Mucosa of gallbladder (tissue), 1 donor: ENCODE results near the gene PCNP. TPM values are rescaled to one million over a fixed set of nuclear protein-coding genes. Genes with fewer than 3 reads are reported as not detected.
"Not testable (repeated sequence)": the region's sequence is repeated elsewhere in the genome, so short reads cannot be mapped to it uniquely, and the experiment has no call there.

Source experiments
- DNase-seq: peaks from one replicate; pipeline ENCODE4 v3.0.0-alpha.2; 2020; ENCODE audit warnings: low spot score
- total RNA-seq: library from RNA; stranded (reverse); gene quantifications from one replicate; pipeline ENCODE4 v1.2.1, GENCODE V29; 2021
- donor health status: DM: no; HTN: no; CAD: no.

PCNP gene
- total RNA-seq, 1 donor from 2014 or later, result 139 TPM

DNA sequence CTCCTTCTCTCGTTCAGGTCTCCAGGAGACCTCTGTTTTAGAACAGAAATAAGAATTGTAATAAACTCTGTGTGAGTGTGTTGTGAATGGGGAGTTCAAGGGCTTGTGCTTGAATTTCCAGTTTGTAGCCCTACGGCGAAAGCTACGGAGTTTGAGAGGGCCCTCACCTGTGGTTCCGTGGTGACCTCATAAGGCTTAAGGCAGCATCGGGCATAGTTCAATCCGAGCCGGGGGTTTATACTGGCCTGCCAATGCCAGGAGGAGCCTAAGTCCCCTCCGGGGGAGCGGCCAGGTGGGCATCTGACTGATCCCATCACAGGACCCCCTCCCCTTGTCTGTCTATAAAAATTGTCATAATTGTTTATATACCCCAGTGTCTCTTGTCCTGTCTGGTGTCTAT, 59.2 kb downstream of the PCNP start:
- DNase-seq, result no peak

DNA sequence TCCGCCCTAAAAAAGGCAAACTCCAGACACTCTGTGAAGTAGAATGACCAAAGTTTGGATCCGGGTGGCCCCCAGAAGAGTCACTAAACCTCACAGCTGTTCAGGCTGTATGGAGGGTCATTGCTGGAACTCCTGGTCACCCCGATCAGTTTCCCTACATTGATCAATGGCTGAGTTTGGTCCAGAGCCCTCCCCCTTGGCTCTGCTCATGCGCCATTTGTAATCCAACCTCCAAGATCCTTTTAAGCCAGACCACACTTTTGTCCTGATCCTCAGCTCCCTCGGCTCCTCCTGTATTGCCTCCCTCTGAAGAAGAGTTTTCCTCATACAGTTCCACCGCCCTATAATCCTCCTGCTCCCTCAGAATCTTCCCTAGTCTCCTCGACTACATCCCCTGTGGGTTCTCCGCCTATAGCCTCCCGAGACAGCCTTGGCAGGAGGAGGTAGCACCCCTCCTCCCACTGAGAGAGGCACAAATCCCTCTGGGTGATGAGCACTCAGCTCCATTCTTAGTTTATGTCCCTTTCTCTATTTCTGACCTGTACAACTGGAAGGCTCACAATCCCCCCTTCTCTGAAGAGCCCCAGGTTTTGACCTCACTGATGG, 60.7 kb downstream of the PCNP start:
- no peak for DNase-seq

DNA sequence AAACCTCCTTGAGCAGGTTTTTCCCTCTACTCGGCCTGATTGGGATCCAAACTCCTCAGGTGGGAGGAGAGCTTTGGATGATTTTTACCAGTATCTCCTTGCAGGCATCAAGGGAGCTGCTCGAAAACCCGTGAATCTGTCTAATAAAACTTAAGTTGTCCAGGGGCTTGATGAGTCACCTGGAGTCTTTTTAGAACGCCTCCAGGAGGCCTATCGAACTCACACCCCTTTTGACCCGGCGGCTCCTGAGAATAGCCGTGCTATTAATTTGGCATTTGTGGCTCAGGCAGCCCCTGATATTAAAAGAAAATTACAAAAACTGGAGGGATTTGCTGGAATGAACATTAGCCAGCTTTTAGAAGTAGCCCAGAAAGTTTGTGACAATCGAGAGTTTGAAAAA, 61.4 kb downstream of the PCNP start:
- no peak for DNase-seq

DNA sequence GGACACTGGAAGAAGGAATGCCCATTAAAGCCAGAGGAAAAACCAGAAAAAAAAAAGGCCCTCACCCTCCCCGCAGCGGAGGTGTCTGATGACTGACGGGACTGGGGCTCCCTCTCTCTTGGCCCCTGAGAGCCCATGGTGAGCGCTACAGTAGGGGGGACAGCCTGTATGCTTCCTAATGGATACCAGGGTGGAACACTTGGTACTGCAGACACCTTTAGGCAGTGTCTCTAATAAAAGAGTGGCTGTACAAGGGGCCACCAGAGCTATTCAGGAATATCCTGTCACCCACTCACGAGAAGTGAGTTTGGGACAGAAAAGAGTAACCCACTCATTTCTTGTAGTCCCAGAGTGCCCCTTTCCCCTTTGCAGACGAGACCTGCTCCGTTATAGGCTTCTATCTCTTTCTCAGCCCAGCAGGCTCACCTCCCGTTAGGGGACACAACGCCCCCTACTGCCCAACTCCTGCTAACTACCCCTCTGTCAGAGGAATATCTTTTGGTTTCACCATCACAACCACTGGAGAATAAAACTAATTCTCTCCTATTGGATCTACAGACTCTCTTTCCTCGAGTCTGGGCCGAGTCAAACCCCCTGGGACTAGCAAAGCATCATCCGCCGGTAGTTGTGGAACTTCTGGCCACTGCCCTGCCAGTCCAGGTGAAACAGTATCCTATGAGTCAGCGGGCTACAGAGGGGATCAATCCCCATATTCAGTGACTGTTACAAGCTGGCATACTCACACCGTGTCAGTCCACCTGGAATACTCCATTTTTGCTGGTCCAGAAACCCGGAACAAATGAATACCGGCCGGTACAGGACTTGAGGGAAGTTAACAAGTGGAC, 62.2 kb downstream of the PCNP start:
- peak; percentile 33 for DNase-seq

DNA sequence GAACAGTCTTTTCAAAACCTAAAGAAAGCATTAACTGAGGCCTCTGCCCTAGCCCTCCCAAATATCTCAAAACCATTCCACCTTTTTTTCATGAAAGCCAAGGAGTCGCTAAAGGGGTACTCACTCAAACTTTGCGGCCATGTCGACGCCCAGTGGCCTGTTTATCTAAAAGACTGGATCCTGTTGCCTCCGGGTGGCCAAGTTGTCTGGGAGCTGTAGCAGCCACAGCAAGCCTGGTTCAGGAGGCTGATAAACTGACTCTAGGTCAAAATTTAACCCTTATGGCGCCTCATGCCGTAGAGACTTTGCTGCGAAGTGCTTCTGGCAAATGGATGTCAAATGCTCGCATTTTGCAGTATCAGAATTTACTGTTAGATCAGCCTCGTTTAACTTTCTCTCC, 63.5 kb downstream of the PCNP start:
- DNase-seq, result no peak

DNA sequence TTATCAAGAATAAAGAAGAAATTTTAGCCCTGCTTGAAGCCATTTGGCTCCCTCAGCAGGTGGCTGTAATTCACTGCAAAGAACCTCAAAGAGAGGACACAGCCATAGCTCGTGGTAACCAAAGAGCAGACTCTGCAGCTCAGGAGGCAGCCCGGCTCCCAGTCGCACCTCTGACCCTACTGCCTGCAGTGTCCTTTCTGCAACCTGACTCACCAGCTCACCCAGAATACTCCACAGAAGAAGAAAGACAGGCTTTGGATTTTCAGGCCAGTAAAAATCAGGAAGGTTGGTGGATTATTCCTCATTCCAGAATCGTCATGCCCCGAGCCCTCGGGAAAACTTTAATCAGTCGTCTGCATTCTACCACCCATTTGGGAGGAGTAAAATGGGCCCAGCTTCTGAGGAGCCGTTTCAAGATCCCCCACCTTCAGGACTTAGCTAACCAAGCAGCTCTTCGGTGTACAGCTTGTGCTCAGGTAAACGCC, 64.3 kb downstream of the PCNP start:
- DNase-seq, result no peak

DNA sequence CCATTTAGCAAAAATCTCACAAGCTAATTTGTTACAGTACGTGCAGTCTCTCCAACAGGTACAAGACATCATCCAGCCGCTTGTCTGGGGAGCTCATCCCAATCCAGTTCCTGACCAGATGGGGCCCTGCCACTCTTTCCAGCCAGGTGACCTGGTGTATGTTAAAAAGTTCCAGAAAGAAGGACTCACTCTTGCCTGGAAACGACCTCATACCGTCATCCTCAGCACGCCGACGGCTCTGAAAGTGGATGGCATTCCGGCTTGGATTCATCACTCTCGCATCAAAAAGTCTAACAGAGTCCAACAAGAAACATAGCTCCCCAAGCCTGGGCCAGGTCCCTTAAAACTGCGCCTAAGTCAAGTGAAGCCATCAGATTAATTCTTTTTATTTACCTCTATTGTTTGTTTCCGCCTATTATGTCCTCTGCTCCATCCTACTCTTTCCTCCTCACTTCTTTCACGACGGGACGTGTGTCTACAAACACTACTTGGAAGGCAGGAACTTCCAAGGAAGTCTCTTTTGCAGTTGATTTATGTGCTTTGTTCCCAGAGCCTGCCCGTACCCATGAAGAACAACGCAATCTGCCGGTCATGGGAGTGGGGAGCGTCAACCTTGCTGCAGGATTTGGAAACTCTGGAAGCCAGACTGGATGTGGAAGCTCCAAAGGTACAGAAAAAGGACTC, 65.4 kb downstream of the PCNP start:
- no peak for DNase-seq

DNA sequence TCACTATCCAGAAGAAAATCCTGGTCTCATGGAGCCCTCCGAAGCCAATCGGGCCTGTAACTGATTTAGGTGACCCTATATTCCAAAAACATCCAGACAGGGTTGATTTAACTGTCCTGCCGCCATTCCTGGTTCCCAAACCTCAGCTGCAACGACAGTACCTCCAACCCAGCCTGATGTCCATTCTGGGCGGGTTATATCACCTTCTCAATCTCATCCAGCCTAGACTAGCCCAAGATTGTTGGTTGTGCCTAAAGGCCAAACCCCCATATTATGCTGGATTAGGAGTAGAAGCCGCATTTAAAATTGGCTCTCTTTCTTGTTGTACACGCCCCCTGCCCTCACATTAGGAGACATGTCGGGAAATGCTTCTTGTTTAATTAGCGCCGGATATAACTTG, 66.3 kb downstream of the PCNP start:
- no peak for DNase-seq

DNA sequence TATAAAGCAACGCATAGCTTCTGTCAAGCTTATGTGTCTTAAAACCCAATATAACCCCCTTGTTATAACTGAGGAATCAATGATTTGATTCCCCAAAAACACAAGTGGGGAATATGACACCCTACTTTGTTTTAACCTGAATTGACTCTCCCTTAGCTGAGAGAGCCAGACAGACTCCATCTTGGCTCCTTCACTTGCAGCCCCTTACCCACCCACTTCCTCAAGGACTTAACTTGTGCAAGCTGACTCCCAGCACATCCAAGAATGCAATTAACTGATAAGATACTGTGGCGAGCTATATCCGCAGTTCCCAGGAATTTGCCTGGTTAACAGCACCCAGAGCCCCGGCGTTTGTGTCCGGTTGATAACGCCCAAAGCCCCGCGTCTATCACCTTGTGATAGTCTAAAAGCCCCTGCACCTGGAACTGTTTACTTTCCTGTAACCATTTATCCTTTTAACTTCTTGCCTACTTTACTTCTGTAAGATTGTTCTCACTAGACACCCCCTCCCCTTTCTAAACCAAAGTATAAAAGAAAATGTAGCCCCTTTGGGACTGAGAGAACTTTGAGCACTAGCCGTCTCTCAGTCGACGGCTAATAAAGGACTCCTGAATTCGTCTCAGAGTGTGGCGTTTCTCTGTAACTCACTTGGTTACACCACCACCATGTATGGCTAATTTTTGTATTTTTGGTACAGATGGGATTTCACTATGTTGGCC, 67.6 kb downstream of the PCNP start:
- DNase-seq, result not testable (repeated sequence)

DNA sequence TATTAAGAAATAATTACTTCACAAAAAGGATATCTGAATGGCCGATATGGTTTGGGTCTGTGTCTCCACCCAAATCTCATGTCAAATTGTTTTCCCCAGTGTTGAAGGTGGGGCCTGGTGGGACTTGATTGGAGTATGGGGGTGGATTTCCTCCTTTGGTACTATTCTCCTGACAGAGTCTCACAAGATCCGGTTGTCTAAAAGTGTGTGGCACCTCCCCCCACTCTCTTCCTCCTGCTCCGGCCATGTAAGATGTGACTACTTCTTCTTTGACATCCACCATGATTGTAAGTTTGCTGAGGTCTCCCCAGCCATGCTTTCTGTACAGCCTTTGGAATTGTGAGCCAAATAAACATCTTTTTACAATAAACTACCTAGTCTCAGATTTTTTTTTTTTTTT, 68.5 kb downstream of the PCNP start:
- DNase-seq, result no peak

DNA sequence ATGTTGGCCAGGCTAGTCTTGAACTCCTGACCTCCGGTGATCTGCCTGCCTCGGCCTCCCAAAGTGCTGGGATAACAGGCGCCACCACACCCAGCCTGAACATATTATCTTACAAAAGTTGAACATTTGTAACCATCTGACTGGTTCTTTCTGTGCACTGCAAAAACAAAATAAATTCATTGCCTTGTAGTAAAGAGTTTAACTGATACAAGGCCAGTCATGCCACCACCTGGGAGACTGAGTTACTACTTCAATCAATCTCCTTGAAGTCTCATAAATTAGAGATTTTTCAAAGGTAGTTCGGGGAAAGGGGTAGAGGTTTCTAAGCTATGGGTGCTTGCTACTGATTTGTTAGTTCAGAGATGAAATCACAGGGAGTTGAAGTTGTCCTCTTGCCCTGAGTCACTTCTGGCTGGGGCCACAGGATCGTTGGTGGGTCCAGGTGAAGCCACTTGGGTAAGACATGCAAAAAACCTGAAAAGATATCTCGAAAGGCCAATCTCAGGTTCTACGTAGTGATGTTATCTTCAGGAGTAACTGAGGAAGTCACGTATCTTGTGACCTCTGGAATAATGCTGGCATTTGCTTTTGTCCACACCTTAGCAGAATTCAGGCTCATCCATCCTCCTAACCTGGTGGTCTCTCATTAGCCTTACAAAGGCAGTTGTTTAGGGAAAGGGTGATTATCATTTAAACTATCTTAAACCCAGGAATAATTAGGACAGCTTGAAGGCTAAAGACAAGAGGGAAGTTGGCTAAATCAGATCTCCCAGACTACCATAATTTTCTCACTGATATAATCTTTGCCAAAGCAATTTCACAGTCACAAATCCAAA, 69.2 kb downstream of the PCNP start:
- no peak for DNase-seq

Other genes starting within 250 kb of the PCNP start
- gene SENP7, start 61.0 kb upstream of the PCNP start, total RNA-seq, result 16.5 TPM
- 13.2 TPM for gene TRMT10C, start 12.3 kb upstream of the PCNP start, total RNA-seq
- gene ZBTB11, start 103.0 kb downstream of the PCNP start, total RNA-seq, result 15.5 TPM
- gene RPL24, start 112.5 kb downstream of the PCNP start, total RNA-seq, result 827 TPM
- gene CEP97, start 150.4 kb downstream of the PCNP start, total RNA-seq, result 10.6 TPM
- gene NXPE3, start 205.0 kb downstream of the PCNP start, total RNA-seq, result 13.2 TPM